ENCODE measurements around the gene EIF2B4. TPM values are rescaled to one million over a fixed set of nuclear protein-coding genes. Genes with fewer than 3 reads are reported as not detected.
A peak's percentile ranks its signal among the peaks of the same experiment; 100 is the strongest.

The EIF2B4 gene
- total and polyA plus RNA-seq, 2 of the 13 experiments (the other 11 are each of a cell fraction or from before 2014, with no cell fraction given) = 91.5 to 96.4 TPM

DNA sequence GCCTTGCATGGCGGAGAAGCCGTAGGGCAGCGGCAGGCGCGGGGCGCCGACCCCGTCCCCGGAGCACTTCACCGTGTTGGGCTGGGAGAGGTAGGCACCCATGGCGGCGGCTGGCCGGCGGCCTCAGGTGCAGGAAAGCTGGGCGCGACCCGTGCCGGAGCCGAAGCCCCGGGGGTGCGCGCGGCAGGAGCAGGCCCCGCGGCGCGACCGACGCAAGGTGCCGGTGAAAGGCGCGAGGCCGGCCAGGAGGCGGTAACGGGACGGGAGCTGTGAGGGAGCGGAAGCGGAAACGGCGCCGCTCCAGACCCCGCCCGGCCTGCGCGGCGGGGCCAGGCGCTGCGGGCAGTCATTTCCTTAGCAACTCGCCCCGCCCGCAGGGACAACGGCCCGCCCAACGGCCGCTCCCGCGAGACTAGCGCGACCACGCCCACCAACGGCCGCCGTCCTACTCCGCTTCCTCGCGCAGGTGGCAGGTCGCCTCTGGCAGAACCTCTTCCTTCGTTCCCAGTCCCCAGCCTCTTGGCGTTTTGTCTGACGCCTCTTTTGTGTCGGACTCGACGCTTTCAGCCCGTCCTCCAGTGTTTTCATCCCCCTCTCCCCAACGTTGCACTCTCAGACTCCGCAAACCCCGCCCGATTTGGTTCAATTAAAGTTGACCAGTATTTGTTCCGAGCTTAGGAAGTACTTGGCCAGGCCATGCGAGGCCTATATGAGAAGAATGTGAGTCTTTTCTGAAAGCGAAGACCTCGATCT, 39.4 kb upstream of the EIF2B4 start, which contains the start of gene PPM1G (continued):
- TF ChIP-seq, protein P1, sequence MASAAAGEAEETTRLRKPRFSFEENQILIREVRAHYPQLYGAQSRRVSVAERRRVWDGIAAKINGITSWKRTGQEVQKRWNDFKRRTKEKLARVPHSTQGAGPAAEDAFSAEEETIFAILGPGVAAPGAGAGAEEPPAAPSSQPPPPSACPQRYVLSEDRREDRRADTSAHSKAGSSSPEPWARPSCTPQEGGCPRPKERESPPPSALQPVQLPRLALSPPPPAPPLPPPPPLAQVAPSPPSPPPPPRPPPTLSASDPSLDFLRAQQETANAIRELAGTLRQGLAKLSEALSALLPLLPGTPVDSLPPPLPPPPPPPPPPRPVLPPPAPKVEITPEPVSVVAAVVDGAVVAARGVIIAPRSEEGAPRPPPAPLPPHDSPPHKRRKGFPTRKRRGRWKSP (CRISPR knock-in tag; IDR thresholded peaks at IDR 0.05) = peak; percentile 84
- TF ChIP-seq KDM2A (CRISPR knock-in tag; IDR thresholded peaks at IDR 0.05; ENCODE audit: borderline replicate concordance, low read depth) (peak; percentile 53; the same call in 1 of the 2 replicates), ZNF383 (CRISPR knock-in tag; IDR thresholded peaks at IDR 0.05; ENCODE audit: borderline replicate concordance) (peak; percentile 55; the same call in 1 of the 2 replicates), TRIM24 (CRISPR knock-in tag; IDR thresholded peaks at IDR 0.05) (no peak), SMC3 (IDR thresholded peaks at IDR 0.05; ENCODE audit: low read length) (no peak), NFE2L2 (IDR thresholded peaks at IDR 0.05; ENCODE audit: low read length) (no peak), ZNF607 (CRISPR knock-in tag; IDR thresholded peaks at IDR 0.05; ENCODE audit: borderline replicate concordance) (peak; percentile 94), RXRB (CRISPR knock-in tag; IDR thresholded peaks at IDR 0.05; ENCODE audit: borderline replicate concordance) (peak; percentile 68), ISX (CRISPR knock-in tag; conservative IDR thresholded peaks at IDR 0.05) (0 out of 2 replicates have a peak, but pooled peaks have one; percentile 73), NCOR1 (IDR thresholded peaks at IDR 0.05; ENCODE audit: borderline replicate concordance, low read length) (no peak), ZFX (CRISPR knock-in tag; IDR thresholded peaks at IDR 0.05; ENCODE audit: low read depth) (peak; percentile 96), KDM5B (CRISPR knock-in tag; IDR thresholded peaks at IDR 0.05; ENCODE audit: borderline replicate concordance) (peak; percentile 99), ZNF367 (CRISPR knock-in tag; IDR thresholded peaks at IDR 0.05; ENCODE audit: borderline replicate concordance) (no peak; the same call in 1 of the 2 replicates), ZNF232 (CRISPR knock-in tag; IDR thresholded peaks at IDR 0.05; ENCODE audit: borderline replicate concordance) (peak; percentile 51; the same call in 1 of the 2 replicates), ZNF790 (CRISPR knock-in tag; IDR thresholded peaks at IDR 0.05; ENCODE audit: borderline replicate concordance) (peak; percentile 73; the same call in 1 of the 2 replicates)
- TF ChIP-seq, protein P2, sequence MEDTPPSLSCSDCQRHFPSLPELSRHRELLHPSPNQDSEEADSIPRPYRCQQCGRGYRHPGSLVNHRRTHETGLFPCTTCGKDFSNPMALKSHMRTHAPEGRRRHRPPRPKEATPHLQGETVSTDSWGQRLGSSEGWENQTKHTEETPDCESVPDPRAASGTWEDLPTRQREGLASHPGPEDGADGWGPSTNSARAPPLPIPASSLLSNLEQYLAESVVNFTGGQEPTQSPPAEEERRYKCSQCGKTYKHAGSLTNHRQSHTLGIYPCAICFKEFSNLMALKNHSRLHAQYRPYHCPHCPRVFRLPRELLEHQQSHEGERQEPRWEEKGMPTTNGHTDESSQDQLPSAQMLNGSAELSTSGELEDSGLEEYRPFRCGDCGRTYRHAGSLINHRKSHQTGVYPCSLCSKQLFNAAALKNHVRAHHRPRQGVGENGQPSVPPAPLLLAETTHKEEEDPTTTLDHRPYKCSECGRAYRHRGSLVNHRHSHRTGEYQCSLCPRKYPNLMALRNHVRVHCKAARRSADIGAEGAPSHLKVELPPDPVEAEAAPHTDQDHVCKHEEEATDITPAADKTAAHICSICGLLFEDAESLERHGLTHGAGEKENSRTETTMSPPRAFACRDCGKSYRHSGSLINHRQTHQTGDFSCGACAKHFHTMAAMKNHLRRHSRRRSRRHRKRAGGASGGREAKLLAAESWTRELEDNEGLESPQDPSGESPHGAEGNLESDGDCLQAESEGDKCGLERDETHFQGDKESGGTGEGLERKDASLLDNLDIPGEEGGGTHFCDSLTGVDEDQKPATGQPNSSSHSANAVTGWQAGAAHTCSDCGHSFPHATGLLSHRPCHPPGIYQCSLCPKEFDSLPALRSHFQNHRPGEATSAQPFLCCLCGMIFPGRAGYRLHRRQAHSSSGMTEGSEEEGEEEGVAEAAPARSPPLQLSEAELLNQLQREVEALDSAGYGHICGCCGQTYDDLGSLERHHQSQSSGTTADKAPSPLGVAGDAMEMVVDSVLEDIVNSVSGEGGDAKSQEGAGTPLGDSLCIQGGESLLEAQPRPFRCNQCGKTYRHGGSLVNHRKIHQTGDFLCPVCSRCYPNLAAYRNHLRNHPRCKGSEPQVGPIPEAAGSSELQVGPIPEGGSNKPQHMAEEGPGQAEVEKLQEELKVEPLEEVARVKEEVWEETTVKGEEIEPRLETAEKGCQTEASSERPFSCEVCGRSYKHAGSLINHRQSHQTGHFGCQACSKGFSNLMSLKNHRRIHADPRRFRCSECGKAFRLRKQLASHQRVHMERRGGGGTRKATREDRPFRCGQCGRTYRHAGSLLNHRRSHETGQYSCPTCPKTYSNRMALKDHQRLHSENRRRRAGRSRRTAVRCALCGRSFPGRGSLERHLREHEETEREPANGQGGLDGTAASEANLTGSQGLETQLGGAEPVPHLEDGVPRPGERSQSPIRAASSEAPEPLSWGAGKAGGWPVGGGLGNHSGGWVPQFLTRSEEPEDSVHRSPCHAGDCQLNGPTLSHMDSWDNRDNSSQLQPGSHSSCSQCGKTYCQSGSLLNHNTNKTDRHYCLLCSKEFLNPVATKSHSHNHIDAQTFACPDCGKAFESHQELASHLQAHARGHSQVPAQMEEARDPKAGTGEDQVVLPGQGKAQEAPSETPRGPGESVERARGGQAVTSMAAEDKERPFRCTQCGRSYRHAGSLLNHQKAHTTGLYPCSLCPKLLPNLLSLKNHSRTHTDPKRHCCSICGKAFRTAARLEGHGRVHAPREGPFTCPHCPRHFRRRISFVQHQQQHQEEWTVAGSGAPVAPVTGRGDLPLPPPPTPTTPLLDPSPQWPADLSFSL (CRISPR knock-in tag; IDR thresholded peaks at IDR 0.05) = no peak
- TF ChIP-seq, protein P3, sequence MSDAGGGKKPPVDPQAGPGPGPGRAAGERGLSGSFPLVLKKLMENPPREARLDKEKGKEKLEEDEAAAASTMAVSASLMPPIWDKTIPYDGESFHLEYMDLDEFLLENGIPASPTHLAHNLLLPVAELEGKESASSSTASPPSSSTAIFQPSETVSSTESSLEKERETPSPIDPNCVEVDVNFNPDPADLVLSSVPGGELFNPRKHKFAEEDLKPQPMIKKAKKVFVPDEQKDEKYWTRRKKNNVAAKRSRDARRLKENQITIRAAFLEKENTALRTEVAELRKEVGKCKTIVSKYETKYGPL (CRISPR knock-in tag; IDR thresholded peaks at IDR 0.05) = no peak; the same call in 1 of the 2 replicates
- TF ChIP-seq, protein P4, sequence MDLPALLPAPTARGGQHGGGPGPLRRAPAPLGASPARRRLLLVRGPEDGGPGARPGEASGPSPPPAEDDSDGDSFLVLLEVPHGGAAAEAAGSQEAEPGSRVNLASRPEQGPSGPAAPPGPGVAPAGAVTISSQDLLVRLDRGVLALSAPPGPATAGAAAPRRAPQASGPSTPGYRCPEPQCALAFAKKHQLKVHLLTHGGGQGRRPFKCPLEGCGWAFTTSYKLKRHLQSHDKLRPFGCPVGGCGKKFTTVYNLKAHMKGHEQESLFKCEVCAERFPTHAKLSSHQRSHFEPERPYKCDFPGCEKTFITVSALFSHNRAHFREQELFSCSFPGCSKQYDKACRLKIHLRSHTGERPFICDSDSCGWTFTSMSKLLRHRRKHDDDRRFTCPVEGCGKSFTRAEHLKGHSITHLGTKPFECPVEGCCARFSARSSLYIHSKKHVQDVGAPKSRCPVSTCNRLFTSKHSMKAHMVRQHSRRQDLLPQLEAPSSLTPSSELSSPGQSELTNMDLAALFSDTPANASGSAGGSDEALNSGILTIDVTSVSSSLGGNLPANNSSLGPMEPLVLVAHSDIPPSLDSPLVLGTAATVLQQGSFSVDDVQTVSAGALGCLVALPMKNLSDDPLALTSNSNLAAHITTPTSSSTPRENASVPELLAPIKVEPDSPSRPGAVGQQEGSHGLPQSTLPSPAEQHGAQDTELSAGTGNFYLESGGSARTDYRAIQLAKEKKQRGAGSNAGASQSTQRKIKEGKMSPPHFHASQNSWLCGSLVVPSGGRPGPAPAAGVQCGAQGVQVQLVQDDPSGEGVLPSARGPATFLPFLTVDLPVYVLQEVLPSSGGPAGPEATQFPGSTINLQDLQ (CRISPR knock-in tag; IDR thresholded peaks at IDR 0.05) = peak; percentile 89; the same call in 1 of the 2 replicates
